Measurements from ENCODE around the gene EXOC6B. TPM values are rescaled to one million over a fixed set of nuclear protein-coding genes. Genes with fewer than 3 reads are reported as not detected.

EXOC6B gene
- polyA plus RNA-seq, 2 of the 4 experiments (the other 2 are of a cell fraction) = 15.5 to 24.7 TPM

DNA sequence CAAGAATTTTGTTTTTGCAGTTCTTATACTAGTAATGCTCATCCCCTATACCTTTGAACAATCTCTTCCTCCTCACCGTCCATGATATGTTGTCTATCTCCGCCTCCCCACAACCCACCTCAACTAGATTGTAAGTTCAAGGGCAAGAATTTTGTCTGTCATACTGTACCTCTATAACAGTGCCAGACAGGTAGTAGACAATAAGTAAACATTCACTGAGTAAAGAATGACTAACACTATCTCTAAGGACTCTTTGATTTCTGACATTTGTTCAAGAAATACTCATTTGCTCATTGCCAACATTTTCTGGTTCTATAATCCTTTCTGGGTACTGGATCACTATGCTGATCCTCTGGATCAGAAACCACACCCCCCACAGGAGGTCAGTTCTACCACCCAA is 82.4 kb downstream of the EXOC6B start:
- peak overlapping the region; percentile 51 for H3K4me2 ChIP-seq
- DNase-seq (ENCODE audit: low read depth in 1 of 2, low spot score in 1 of 2) (peak in 1 of 2 experiments; percentile 54), ATAC-seq (peak; percentile 44 to 86; a peak in 4 of 6 replicates)
- TF ChIP-seq, protein P1, sequence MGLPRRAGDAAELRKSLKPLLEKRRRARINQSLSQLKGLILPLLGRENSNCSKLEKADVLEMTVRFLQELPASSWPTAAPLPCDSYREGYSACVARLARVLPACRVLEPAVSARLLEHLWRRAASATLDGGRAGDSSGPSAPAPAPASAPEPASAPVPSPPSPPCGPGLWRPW (IDR thresholded peaks at IDR 0.05) = no peak
- TF ChIP-seq MAZ (IDR thresholded peaks at IDR 0.05; ENCODE audit: borderline replicate concordance, low read depth, low read length) = no peak
- TF ChIP-seq RFX5 (IDR thresholded peaks at IDR 0.05) = no peak
- no peak for TF ChIP-seq CEBPB (IDR thresholded peaks at IDR 0.05)
- TF ChIP-seq KDM5A (IDR thresholded peaks at IDR 0.05) = no peak
- TF ChIP-seq, protein P2, sequence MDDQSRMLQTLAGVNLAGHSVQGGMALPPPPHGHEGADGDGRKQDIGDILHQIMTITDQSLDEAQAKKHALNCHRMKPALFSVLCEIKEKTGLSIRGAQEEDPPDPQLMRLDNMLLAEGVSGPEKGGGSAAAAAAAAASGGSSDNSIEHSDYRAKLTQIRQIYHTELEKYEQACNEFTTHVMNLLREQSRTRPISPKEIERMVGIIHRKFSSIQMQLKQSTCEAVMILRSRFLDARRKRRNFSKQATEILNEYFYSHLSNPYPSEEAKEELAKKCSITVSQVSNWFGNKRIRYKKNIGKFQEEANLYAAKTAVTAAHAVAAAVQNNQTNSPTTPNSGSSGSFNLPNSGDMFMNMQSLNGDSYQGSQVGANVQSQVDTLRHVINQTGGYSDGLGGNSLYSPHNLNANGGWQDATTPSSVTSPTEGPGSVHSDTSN (IDR thresholded peaks at IDR 0.05) = no peak
- no peak for TF ChIP-seq NR3C1 (IDR thresholded peaks at IDR 0.05)
- TF ChIP-seq RCOR1 (IDR thresholded peaks at IDR 0.05; ENCODE audit: low read depth, low read length) = no peak
- TF ChIP-seq, protein P3, sequence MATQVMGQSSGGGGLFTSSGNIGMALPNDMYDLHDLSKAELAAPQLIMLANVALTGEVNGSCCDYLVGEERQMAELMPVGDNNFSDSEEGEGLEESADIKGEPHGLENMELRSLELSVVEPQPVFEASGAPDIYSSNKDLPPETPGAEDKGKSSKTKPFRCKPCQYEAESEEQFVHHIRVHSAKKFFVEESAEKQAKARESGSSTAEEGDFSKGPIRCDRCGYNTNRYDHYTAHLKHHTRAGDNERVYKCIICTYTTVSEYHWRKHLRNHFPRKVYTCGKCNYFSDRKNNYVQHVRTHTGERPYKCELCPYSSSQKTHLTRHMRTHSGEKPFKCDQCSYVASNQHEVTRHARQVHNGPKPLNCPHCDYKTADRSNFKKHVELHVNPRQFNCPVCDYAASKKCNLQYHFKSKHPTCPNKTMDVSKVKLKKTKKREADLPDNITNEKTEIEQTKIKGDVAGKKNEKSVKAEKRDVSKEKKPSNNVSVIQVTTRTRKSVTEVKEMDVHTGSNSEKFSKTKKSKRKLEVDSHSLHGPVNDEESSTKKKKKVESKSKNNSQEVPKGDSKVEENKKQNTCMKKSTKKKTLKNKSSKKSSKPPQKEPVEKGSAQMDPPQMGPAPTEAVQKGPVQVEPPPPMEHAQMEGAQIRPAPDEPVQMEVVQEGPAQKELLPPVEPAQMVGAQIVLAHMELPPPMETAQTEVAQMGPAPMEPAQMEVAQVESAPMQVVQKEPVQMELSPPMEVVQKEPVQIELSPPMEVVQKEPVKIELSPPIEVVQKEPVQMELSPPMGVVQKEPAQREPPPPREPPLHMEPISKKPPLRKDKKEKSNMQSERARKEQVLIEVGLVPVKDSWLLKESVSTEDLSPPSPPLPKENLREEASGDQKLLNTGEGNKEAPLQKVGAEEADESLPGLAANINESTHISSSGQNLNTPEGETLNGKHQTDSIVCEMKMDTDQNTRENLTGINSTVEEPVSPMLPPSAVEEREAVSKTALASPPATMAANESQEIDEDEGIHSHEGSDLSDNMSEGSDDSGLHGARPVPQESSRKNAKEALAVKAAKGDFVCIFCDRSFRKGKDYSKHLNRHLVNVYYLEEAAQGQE (IDR thresholded peaks at IDR 0.05) = no peak
- TF ChIP-seq CBX2 (IDR thresholded peaks at IDR 0.05; ENCODE audit: borderline replicate concordance, low read depth) = no peak
- TF ChIP-seq FOSL2 (IDR thresholded peaks at IDR 0.05) = peak; percentile 33; the same call in 1 of the 2 replicates
- TF ChIP-seq FOSL2 (CRISPR knock-in tag; IDR thresholded peaks at IDR 0.05) = peak; percentile 41; the same call in 1 of the 2 replicates
- no peak for TF ChIP-seq MYC (IDR thresholded peaks at IDR 0.05; ENCODE audit: borderline replicate concordance, low read length)
- TF ChIP-seq FOSB (CRISPR knock-in tag; IDR thresholded peaks at IDR 0.05) = no peak
- TF ChIP-seq JUNB (IDR thresholded peaks at IDR 0.05) = peak; percentile 69
- no peak for TF ChIP-seq PHF8 (IDR thresholded peaks at IDR 0.05; ENCODE audit: borderline replicate concordance, low read depth)
- TF ChIP-seq CHD2 (IDR thresholded peaks at IDR 0.05; ENCODE audit: low read length, partially characterized antibody) = no peak
- TF ChIP-seq TFCP2L1 (CRISPR knock-in tag; IDR thresholded peaks at IDR 0.05) = no peak
- TF ChIP-seq TP53 (CRISPR knock-in tag; IDR thresholded peaks at IDR 0.05) = no peak
- TF ChIP-seq, protein P4, sequence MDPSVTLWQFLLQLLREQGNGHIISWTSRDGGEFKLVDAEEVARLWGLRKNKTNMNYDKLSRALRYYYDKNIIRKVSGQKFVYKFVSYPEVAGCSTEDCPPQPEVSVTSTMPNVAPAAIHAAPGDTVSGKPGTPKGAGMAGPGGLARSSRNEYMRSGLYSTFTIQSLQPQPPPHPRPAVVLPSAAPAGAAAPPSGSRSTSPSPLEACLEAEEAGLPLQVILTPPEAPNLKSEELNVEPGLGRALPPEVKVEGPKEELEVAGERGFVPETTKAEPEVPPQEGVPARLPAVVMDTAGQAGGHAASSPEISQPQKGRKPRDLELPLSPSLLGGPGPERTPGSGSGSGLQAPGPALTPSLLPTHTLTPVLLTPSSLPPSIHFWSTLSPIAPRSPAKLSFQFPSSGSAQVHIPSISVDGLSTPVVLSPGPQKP (IDR thresholded peaks at IDR 0.05; ENCODE audit: low read depth, low read length) = no peak
- TF ChIP-seq SREBF2 (IDR thresholded peaks at IDR 0.05) = no peak
- no peak for TF ChIP-seq NFE2L2 (conservative IDR thresholded peaks at IDR 0.05; ENCODE audit: low read length)
- no peak for TF ChIP-seq RNF2 (IDR thresholded peaks at IDR 0.05; ENCODE audit: borderline replicate concordance, low read depth)
- peak; percentile 81; the same call in 1 of the 2 replicates for TF ChIP-seq GATA3 (IDR thresholded peaks at IDR 0.05; ENCODE audit: borderline replicate concordance)
- TF ChIP-seq, protein P5, sequence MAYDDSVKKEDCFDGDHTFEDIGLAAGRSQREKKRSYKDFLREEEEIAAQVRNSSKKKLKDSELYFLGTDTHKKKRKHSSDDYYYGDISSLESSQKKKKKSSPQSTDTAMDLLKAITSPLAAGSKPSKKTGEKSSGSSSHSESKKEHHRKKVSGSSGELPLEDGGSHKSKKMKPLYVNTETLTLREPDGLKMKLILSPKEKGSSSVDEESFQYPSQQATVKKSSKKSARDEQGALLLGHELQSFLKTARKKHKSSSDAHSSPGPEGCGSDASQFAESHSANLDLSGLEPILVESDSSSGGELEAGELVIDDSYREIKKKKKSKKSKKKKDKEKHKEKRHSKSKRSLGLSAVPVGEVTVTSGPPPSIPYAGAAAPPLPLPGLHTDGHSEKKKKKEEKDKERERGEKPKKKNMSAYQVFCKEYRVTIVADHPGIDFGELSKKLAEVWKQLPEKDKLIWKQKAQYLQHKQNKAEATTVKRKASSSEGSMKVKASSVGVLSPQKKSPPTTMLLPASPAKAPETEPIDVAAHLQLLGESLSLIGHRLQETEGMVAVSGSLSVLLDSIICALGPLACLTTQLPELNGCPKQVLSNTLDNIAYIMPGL (CRISPR knock-in tag; IDR thresholded peaks at IDR 0.05; ENCODE audit: borderline replicate concordance) = no peak
- TF ChIP-seq SMC3 (IDR thresholded peaks at IDR 0.05) = no peak; the same call in 2 of the 3 replicates
- no peak for TF ChIP-seq ZSCAN20 (CRISPR knock-in tag; IDR thresholded peaks at IDR 0.05)
- TF ChIP-seq EP300 (IDR thresholded peaks at IDR 0.05) = peak; percentile 34 to 36; a peak in 1 of 5 replicates
- no peak for TF ChIP-seq HDAC2 (IDR thresholded peaks at IDR 0.05)
- TF ChIP-seq ESRRA (IDR thresholded peaks at IDR 0.05; ENCODE audit: borderline replicate concordance, low read length) = no peak
- TF ChIP-seq HOXB13 (CRISPR knock-in tag; IDR thresholded peaks at IDR 0.05; ENCODE audit: low read depth) = no peak
- TF ChIP-seq, protein P6, sequence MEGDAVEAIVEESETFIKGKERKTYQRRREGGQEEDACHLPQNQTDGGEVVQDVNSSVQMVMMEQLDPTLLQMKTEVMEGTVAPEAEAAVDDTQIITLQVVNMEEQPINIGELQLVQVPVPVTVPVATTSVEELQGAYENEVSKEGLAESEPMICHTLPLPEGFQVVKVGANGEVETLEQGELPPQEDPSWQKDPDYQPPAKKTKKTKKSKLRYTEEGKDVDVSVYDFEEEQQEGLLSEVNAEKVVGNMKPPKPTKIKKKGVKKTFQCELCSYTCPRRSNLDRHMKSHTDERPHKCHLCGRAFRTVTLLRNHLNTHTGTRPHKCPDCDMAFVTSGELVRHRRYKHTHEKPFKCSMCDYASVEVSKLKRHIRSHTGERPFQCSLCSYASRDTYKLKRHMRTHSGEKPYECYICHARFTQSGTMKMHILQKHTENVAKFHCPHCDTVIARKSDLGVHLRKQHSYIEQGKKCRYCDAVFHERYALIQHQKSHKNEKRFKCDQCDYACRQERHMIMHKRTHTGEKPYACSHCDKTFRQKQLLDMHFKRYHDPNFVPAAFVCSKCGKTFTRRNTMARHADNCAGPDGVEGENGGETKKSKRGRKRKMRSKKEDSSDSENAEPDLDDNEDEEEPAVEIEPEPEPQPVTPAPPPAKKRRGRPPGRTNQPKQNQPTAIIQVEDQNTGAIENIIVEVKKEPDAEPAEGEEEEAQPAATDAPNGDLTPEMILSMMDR (IDR thresholded peaks at IDR 0.05) = no peak
- TF ChIP-seq HEYL (CRISPR knock-in tag; IDR thresholded peaks at IDR 0.05) = no peak
- no peak for TF ChIP-seq POLR2AphosphoS2 (conservative IDR thresholded peaks at IDR 0.05; ENCODE audit: low read length)

More for the DNA sequence above, 82.4 kb downstream of the EXOC6B start:
- POLR2A ChIA-PET = no interaction called here
- no peak for FAIRE-seq
- Histone ChIP-seq H3K27ac (peak overlapping the region; percentile 66 to 72), H3K4me3 (no peak overlapping the region), H3K9me3 (no peaks in the 10 kb centered on the region), H3K4me1 (peaks cover 39% of the 10 kb centered on the region)
- CTCF ChIA-PET = interaction anchor here (1.5 to 7.0 kb wide), 2 partner anchors 119 to 593 kb away, joined by 4 to 81 read pairs; partner anchors contain the start of gene CYP26B1
- 39% methylated on average over 2 of the region's 2 CpGs for WGBS (ENCODE audit: missing lambda C conversion rate)
